K562 (cell line): ENCODE data around the gene GFRA1. TPM values are rescaled to one million over a fixed set of nuclear protein-coding genes. Genes with fewer than 3 reads are reported as not detected.

ENCODE experiments used
- ATAC-seq: fragments of 200-7000 bp; cut with Tn5 transposase; 3 replicates; pipeline ENCODE4 v1.9.1; 2020; ENCODE audit warnings: moderate library complexity
- BruUV-seq: library from RNA; stranded (reverse); fragments of 400-500 nt; replicated peaks from 2 replicates; lab custom pipeline; 2021; lab: Mats Ljungman, UMichigan
- CTCF ChIA-PET: fragments of 300-600 bp; formaldehyde crosslinking; extraction: SDS; loops from one replicate; lab custom pipeline; 2021; ENCODE audit warnings: low intra/inter-chr PET ratio; lab: Yijun Ruan, JAX
- POLR2A ChIA-PET: fragments of 300-600, 350-650 bp; sonication (Branson Sonifier 250); formaldehyde crosslinking; extraction: SDS; loops from one replicate; lab custom pipeline; 2021; ENCODE audit warnings: antibody characterized with exemption, inconsistent platforms; lab: Yijun Ruan, JAX
- DNase-seq, 4 experiments: peaks; one replicate each; pipeline versions ENCODE4 v3.0.0 to v3.0.0-alpha.2; 2011 to 2018; ENCODE audit warnings: low spot score in 3 of 4, mixed read lengths in 3 of 4; ENCODE audit errors: extremely low read depth in 1 of 4
- FAIRE-seq: peaks from 2 replicates; lab custom pipeline; 2011; peaks lifted over from hg19 to GRCh38; lab: Jason Lieb, UNC
- H2AFZ ChIP-seq: 2 replicates; pipeline ENCODE4 v1.6.0; 2011; ENCODE audit warnings: low read depth, low read length, control low read depth, inconsistent platforms
- H3K27ac ChIP-seq: fragments of 200-600 bp; 3 replicates; pipeline ENCODE4 v1.8.0; 2011; ENCODE audit warnings: low read depth, mild to moderate bottlenecking, control low read depth, inconsistent platforms, low read length, moderate library complexity, mixed read lengths; ENCODE audit errors: extremely low read depth
- H3K27me3 ChIP-seq, 2 experiments: fragments of 300-600 bp in 1 of 2; 2 replicates in 1 of 2; 3 replicates in 1 of 2; pipeline versions ENCODE4 v1.6.0 to v1.8.0; 2011; ENCODE audit warnings: inconsistent platforms in 2 of 2, low read length in 2 of 2, mild to moderate bottlenecking in 1 of 2, mixed read lengths in 1 of 2, moderate library complexity in 1 of 2; ENCODE audit not compliant: control insufficient read depth in 2 of 2, insufficient read depth in 2 of 2
- H3K36me3 ChIP-seq: fragments of 300-600 bp; 3 replicates; pipeline ENCODE4 v1.8.0; 2011; ENCODE audit warnings: mild to moderate bottlenecking, low read length, inconsistent platforms; ENCODE audit not compliant: control insufficient read depth, insufficient read depth
- H3K4me1 ChIP-seq, 2 experiments: fragments of 200-600 bp in 1 of 2; replicated peaks in 1 of 2; 2 replicates in 1 of 2; 3 replicates in 1 of 2; pipeline versions ENCODE4 v1.5.1 to v1.8.0; 2011; ENCODE audit warnings: inconsistent platforms in 2 of 2, low read length in 2 of 2, mild to moderate bottlenecking in 1 of 2, mixed read lengths in 1 of 2, moderate library complexity in 1 of 2; ENCODE audit not compliant: control insufficient read depth in 2 of 2, insufficient read depth in 2 of 2
- H3K4me2 ChIP-seq: 2 replicates; pipeline ENCODE4 v1.6.1; 2011; ENCODE audit warnings: low read length, control low read depth, inconsistent platforms, mixed read lengths; ENCODE audit not compliant: insufficient read depth
- H3K4me3 ChIP-seq: fragments of 200-600 bp; sonication (generic), shearing (Covaris generic); 2 replicates; pipeline ENCODE4 v1.5.1; 2016; ENCODE audit warnings: control low read depth, inconsistent platforms
- H3K79me2 ChIP-seq: fragments of 200-600 bp; 3 replicates; pipeline ENCODE4 v1.8.0; 2011; ENCODE audit warnings: low read length, inconsistent platforms; ENCODE audit not compliant: control insufficient read depth, insufficient read depth
- H3K9ac ChIP-seq, 2 experiments: 2 replicates each; pipeline versions ENCODE4 v1.6.0 to v1.6.1; 2011; ENCODE audit warnings: low read depth in 2 of 2, low read length in 2 of 2, control low read depth in 1 of 2, inconsistent platforms in 1 of 2, mild to moderate bottlenecking in 1 of 2, mixed read lengths in 1 of 2; ENCODE audit not compliant: insufficient read depth in 1 of 2
- H3K9me1 ChIP-seq: one replicate; pipeline ENCODE4 v1.6.0; 2011; ENCODE audit warnings: inconsistent platforms, mild to moderate bottlenecking, low read length, moderate library complexity; ENCODE audit not compliant: control insufficient read depth, insufficient read depth
- H3K9me3 ChIP-seq: replicated peaks from 2 replicates; pipeline ENCODE4 v1.5.1; 2011; ENCODE audit warnings: low read depth, low read length, inconsistent platforms; ENCODE audit not compliant: control insufficient read depth, insufficient read depth
- H4K20me1 ChIP-seq: replicated peaks from 2 replicates; pipeline ENCODE4 v1.6.1; 2011; ENCODE audit warnings: low read length, inconsistent platforms, mixed read lengths; ENCODE audit not compliant: control insufficient read depth, insufficient read depth
- FOS ChIP-seq: IDR thresholded peaks from 3 replicates; pipeline ENCODE4 v1.6.1; 2011; ENCODE audit not compliant: insufficient read length; ENCODE audit errors: extremely low read depth
- GATAD2A ChIP-seq: fragments of 450-650 bp; IDR thresholded peaks from 2 replicates; pipeline ENCODE4 v1.6.1; 2017
- LEF1 ChIP-seq: fragments of 450-650 bp; IDR thresholded peaks from 2 replicates; pipeline ENCODE4 v1.6.1; 2016; ENCODE audit warnings: mild to moderate bottlenecking
- MCM3 ChIP-seq: fragments of 450-650 bp; IDR thresholded peaks from 2 replicates; pipeline ENCODE4 v1.6.1; 2016
- NCOA2 ChIP-seq, 2 experiments: fragments of 450-650 bp; IDR thresholded peaks; 2 replicates each; pipeline ENCODE4 v1.6.1; 2018; ENCODE audit warnings: mild to moderate bottlenecking in 2 of 2, moderate library complexity in 1 of 2; ENCODE audit not compliant: partially characterized antibody in 2 of 2
- PHTF2 ChIP-seq: fragments of 250-450 bp; sonication (Bioruptor Pico); IDR thresholded peaks from 2 replicates; pipeline ENCODE4 v1.5.0; 2021; ENCODE audit warnings: mild to moderate bottlenecking
- RFX5 ChIP-seq: IDR thresholded peaks from 2 replicates; pipeline ENCODE4 v1.6.1; 2011; ENCODE audit warnings: low read depth, mild to moderate bottlenecking, improper control_type of control experiment, low read length
- TAF1 ChIP-seq: IDR thresholded peaks from 2 replicates; pipeline ENCODE4 v1.6.1; 2011; ENCODE audit warnings: mild to moderate bottlenecking, low read length, moderate library complexity; ENCODE audit not compliant: insufficient read depth, control insufficient read depth, severe bottlenecking; ENCODE audit errors: extremely low read depth
- TCFL5 ChIP-seq: fragments of 250-450 bp; sonication (Bioruptor Pico); conservative IDR thresholded peaks from 2 replicates; pipeline ENCODE4 v1.6.1; 2021; ENCODE audit warnings: mild to moderate bottlenecking, moderate library complexity, matching md5 sums
- ZNF717 ChIP-seq: fragments of 250-450 bp; sonication (Bioruptor Pico); IDR thresholded peaks from 2 replicates; pipeline ENCODE4 v1.5.0; 2021
- WGBS: fragments of 100-300 bp; shearing (Covaris generic); methylation state at CpG from one replicate; pipeline ENCODE4 v1.1.6; 2016; ENCODE audit warnings: low coverage, mixed read lengths; ENCODE audit not compliant: insufficient coverage; ENCODE audit errors: missing lambda C conversion rate; 5-methylcytosine and 5-hydroxymethylcytosine counted together
- in situ Hi-C: fragments of 300-500 bp; cut with MboI; formaldehyde crosslinking; loops from 4 replicates; pipeline ENCODE4 v1.15.0; 2018; ENCODE audit warnings: inconsistent platforms, mixed read lengths
- intact Hi-C: fragments of 100-400 bp; cut with micrococcal nuclease; formaldehyde crosslinking; loops from 2 replicates; pipeline ENCODE4 v1.14.2; 2022
- polyA plus RNA-seq, 8 experiments: library from polyadenylated mRNA; depleted of rRNA in 4 of 8; stranded (reverse) in 5 of 8; unstranded in 3 of 8; fragments of >200 nt; fragmentation: Nextera tagmentation in 2 of 8; fragmentation: Illumina TruSeq in 1 of 8; extraction: Ambion mirVana in 2 of 8; extraction: Trizol in 1 of 8; gene quantifications; 2 replicates each; pipeline versions ENCODE4 v1.2.1 to v1.2.3, GENCODE V29; 2011 to 2014; ENCODE audit warnings: inconsistent platforms in 1 of 8, missing spikeins in 1 of 8
- total RNA-seq, 7 experiments: library from RNA; depleted of rRNA in 6 of 7; stranded (reverse); fragments of >200 nt in 6 of 7; fragmentation: Illumina TruSeq in 2 of 7; extraction: Trizol in 2 of 7; gene quantifications; 2 replicates each; pipeline versions ENCODE4 v1.2.1 to v1.2.3, GENCODE V29; 2011 to 2021; ENCODE audit warnings: low replicate concordance in 1 of 7

Gene GFRA1
- total and polyA plus RNA-seq, 9 of the 15 experiments (the other 6 are each of a cell fraction or from before 2014, with no cell fraction given), result 0.04 TPM; not detected in 8

DNA sequence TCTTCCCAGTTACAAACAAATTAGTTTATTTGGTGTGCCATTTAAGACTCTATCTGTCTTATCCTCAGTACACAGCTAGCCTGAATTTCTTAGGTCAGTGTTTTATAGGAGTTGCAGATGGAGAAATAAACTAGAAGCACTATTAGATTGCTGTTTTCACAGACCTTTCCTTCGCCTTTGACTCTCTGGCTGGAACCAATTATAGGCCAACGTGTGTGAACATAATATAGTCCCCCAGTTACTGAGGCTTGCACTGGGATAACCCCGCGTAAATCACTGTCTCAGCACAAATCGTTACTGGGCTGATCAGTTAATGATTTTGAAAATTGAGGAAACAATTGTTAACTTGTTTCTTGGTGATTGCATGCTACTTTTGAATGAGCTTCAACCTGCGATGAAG lies 233.4 kb downstream of the GFRA1 start:
- no peaks in the 10 kb centered on the region for H3K79me2 ChIP-seq
- H4K20me1 ChIP-seq, result no peaks in the 10 kb centered on the region
- H3K27ac ChIP-seq, result no peak overlapping the region
- in situ Hi-C loops, result no loop called here
- H3K9me1 ChIP-seq, result no peaks in the 10 kb centered on the region
- TF ChIP-seq MCM3, result no peak
- TF ChIP-seq NCOA2 (IDR thresholded peaks at IDR 0.05; ENCODE audit: partially characterized antibody in 2 of 2), result no peak
- TF ChIP-seq RFX5, result no peak
- TF ChIP-seq TCFL5 (CRISPR knock-in tag), result no peak
- TF ChIP-seq LEF1, result no peak
- no peak for TF ChIP-seq TAF1
- no peak for TF ChIP-seq ZNF717 (CRISPR knock-in tag)
- no peak for TF ChIP-seq GATAD2A
- no peak for TF ChIP-seq PHTF2 (CRISPR knock-in tag)
- no peak for TF ChIP-seq FOS
- TF ChIP-seq, all 486 proteins: peak for 0
- no TSS peak for BruUV-seq
- H3K36me3 ChIP-seq, result no peaks in the 10 kb centered on the region
- 0% methylated on average over 6 of the region's 6 CpGs for WGBS
- H3K27me3 ChIP-seq, result no peaks in the 10 kb centered on the region
- no peaks in the 10 kb centered on the region for H3K9me3 ChIP-seq
- H3K4me2 ChIP-seq, result no peak overlapping the region
- CTCF ChIA-PET, result no interaction called here
- no peaks in the 10 kb centered on the region for H3K4me1 ChIP-seq
- DNase-seq, result no peak
- FAIRE-seq, result no peak
- POLR2A ChIA-PET, result interaction anchor here (0.7 kb wide), 1 partner anchor 1791 kb away, joined by 3 read pairs; no protein-coding TSS in a partner anchor
- no peak for ATAC-seq
- H3K9ac ChIP-seq, result no peak overlapping the region
- intact Hi-C loops, result no loop called here
- no peak overlapping the region for H3K4me3 ChIP-seq
- no peak overlapping the region for H2AFZ ChIP-seq
